Fibroblast of the aortic adventitia (primary cell): Measurements from ENCODE around the gene QRICH2. TPM values are rescaled to one million over a fixed set of nuclear protein-coding genes. Genes with fewer than 3 reads are reported as not detected.

Experiments
- DNase-seq: peaks from one replicate; pipeline ENCODE4 v3.0.0-alpha.2; 2010; ENCODE audit warnings: low read depth
- H3K4me3 ChIP-seq: 2 replicates; pipeline ENCODE4 v1.5.1; 2011; ENCODE audit warnings: low read depth, mild to moderate bottlenecking, control low read depth, low read length, moderate library complexity
- CTCF ChIP-seq: IDR thresholded peaks from 2 replicates; pipeline ENCODE4 v1.5.1; 2011; ENCODE audit warnings: mild to moderate bottlenecking, low read length, control low read depth, inconsistent platforms; ENCODE audit not compliant: insufficient read depth
- total RNA-seq: library from RNA; depleted of rRNA; stranded (reverse); fragments of >200 nt; gene quantifications from 2 replicates; pipeline ENCODE4 v1.2.3, GENCODE V29; 2012; ENCODE audit warnings: low replicate concordance

The QRICH2 gene
- total RNA-seq, 1 donor = 1.8 TPM

GRCh38 chr17:76341301-76341700 lies 33.2 kb upstream of the QRICH2 start:
- no peak for TF ChIP-seq CTCF
- DNase-seq = no peak
- no peak overlapping the region for H3K4me3 ChIP-seq

GRCh38 chr17:76337413-76337777 lies 29.3 kb upstream of the QRICH2 start:
- DNase-seq = no peak
- TF ChIP-seq CTCF = no peak
- no peak overlapping the region for H3K4me3 ChIP-seq

GRCh38 chr17:76336756-76337412 lies 28.8 kb upstream of the QRICH2 start:
- no peak overlapping the region for H3K4me3 ChIP-seq
- DNase-seq = no peak
- TF ChIP-seq CTCF = no peak

- no peak for TF ChIP-seq CTCF
- DNase-seq = no peak
- H3K4me3 ChIP-seq = no peak overlapping the region
Measured at GRCh38 chr17:76335716-76336381, 27.8 kb upstream of the QRICH2 start.

GRCh38 chr17:76333673-76334505 lies 25.8 kb upstream of the QRICH2 start:
- DNase-seq = no peak
- no peak overlapping the region for H3K4me3 ChIP-seq
- TF ChIP-seq CTCF = no peak

GRCh38 chr17:76331083-76331482 lies 23.0 kb upstream of the QRICH2 start:
- no peak for TF ChIP-seq CTCF
- no peak for DNase-seq
- no peak overlapping the region for H3K4me3 ChIP-seq
